ENCODE results near the gene DNAAF2. TPM values are rescaled to one million over a fixed set of nuclear protein-coding genes. Genes with fewer than 3 reads are reported as not detected.

Gene DNAAF2
- total and polyA plus RNA-seq, 2 of the 13 experiments (the other 11 are each of a cell fraction or from before 2014, with no cell fraction given) = 6.1 to 13.6 TPM

- TF ChIP-seq NR1H2 (CRISPR knock-in tag; IDR thresholded peaks at IDR 0.05; ENCODE audit: borderline replicate concordance, low read depth) = no peak
- TF ChIP-seq SOX5 (CRISPR knock-in tag; IDR thresholded peaks at IDR 0.05; ENCODE audit: borderline replicate concordance) = peak; percentile 54; the same call in 1 of the 2 replicates
- TF ChIP-seq ZNF335 (CRISPR knock-in tag; IDR thresholded peaks at IDR 0.05) = peak; percentile 94
- peak; percentile 79; the same call in 1 of the 2 replicates for TF ChIP-seq PRDM10 (CRISPR knock-in tag; IDR thresholded peaks at IDR 0.05; ENCODE audit: low read depth)
- TF ChIP-seq RXRB (CRISPR knock-in tag; IDR thresholded peaks at IDR 0.05; ENCODE audit: borderline replicate concordance) = peak; percentile 10; the same call in 1 of the 2 replicates
- TF ChIP-seq ZSCAN20 (CRISPR knock-in tag; IDR thresholded peaks at IDR 0.05; ENCODE audit: borderline replicate concordance) = 0 out of 2 replicates have a peak, but pooled peaks have one; percentile 57
- no peak for TF ChIP-seq HNF4G (IDR thresholded peaks at IDR 0.05; ENCODE audit: borderline replicate concordance, low read depth, low read length)
- no peak for TF ChIP-seq HNF4G (CRISPR knock-in tag; IDR thresholded peaks at IDR 0.05; ENCODE audit: borderline replicate concordance, low read depth)
- TF ChIP-seq JUN (CRISPR knock-in tag; IDR thresholded peaks at IDR 0.05) = peak; percentile 91
- no peak for TF ChIP-seq ZNF660 (CRISPR knock-in tag; IDR thresholded peaks at IDR 0.05; ENCODE audit: borderline replicate concordance, low read depth)
- TF ChIP-seq SATB2 (CRISPR knock-in tag; IDR thresholded peaks at IDR 0.05) = no peak; the same call in 1 of the 2 replicates
- no peak for TF ChIP-seq ZNF878 (CRISPR knock-in tag; IDR thresholded peaks at IDR 0.05)
- peak; percentile 56; the same call in 1 of the 2 replicates for TF ChIP-seq CENPT (CRISPR knock-in tag; IDR thresholded peaks at IDR 0.05; ENCODE audit: low read depth)
- TF ChIP-seq ZFP41 (CRISPR knock-in tag; IDR thresholded peaks at IDR 0.05; ENCODE audit: borderline replicate concordance) = no peak
- peak; percentile 13; the same call in 1 of the 2 replicates for TF ChIP-seq HOXD1 (CRISPR knock-in tag; IDR thresholded peaks at IDR 0.05)
- no peak for TF ChIP-seq ZNF326 (CRISPR knock-in tag; IDR thresholded peaks at IDR 0.05; ENCODE audit: borderline replicate concordance)
- 0 out of 2 replicates have a peak, but pooled peaks have one; percentile 16 for TF ChIP-seq ZNF564 (CRISPR knock-in tag; IDR thresholded peaks at IDR 0.05)
- TF ChIP-seq TBX3 (IDR thresholded peaks at IDR 0.05; ENCODE audit: borderline replicate concordance) = 0 out of 2 replicates have a peak, but pooled peaks have one; percentile 47
- TF ChIP-seq SP140L (CRISPR knock-in tag; IDR thresholded peaks at IDR 0.05; ENCODE audit: borderline replicate concordance) = 0 out of 2 replicates have a peak, but pooled peaks have one; percentile 41
- no peak for TF ChIP-seq ZNF101 (CRISPR knock-in tag; IDR thresholded peaks at IDR 0.05; ENCODE audit: borderline replicate concordance, low read depth)
- TF ChIP-seq ZBTB7A (CRISPR knock-in tag; IDR thresholded peaks at IDR 0.05) = no peak
- TF ChIP-seq GFI1 (CRISPR knock-in tag; IDR thresholded peaks at IDR 0.05; ENCODE audit: borderline replicate concordance) = peak; percentile 69; the same call in 1 of the 2 replicates
- peak; percentile 84 for TF ChIP-seq ZBTB7B (CRISPR knock-in tag; IDR thresholded peaks at IDR 0.05)
- no peak for TF ChIP-seq GRHL1 (CRISPR knock-in tag; conservative IDR thresholded peaks at IDR 0.05)
These were observed 49.0 kb downstream of the DNAAF2 start, which contains the start of gene RPS29 (continued) for GRCh38 chr14:49585803-49586672.
